ENCODE measurements around the gene DHX15.

The DHX15 gene

GRCh38 chr4:24615977-24616376, 31.6 kb upstream of the DHX15 start:
- H3K4me3 ChIP-seq (ENCODE audit: low read length): no peak overlapping the region
- no peak for TF ChIP-seq CTCF (conservative IDR thresholded peaks at IDR 0.05; ENCODE audit: low read length)
- DNase-seq (ENCODE audit: low read depth): no peak

- no peak for DNase-seq (ENCODE audit: low read depth)
- TF ChIP-seq CTCF (conservative IDR thresholded peaks at IDR 0.05; ENCODE audit: low read length): no peak
- H3K4me3 ChIP-seq (ENCODE audit: low read length): no peak overlapping the region
These were observed 30.5 kb upstream of the DHX15 start for GRCh38 chr4:24614881-24615280.

- H3K4me3 ChIP-seq (ENCODE audit: low read length): no peak overlapping the region
These were observed 29.1 kb upstream of the DHX15 start for GRCh38 chr4:24613502-24613901.

GRCh38 chr4:24611575-24611974, 27.2 kb upstream of the DHX15 start:
- TF ChIP-seq CTCF (conservative IDR thresholded peaks at IDR 0.05; ENCODE audit: low read length): no peak
- H3K4me3 ChIP-seq (ENCODE audit: low read length): no peak overlapping the region
- DNase-seq (ENCODE audit: low read depth): no peak

More at GRCh38 chr4:24613502-24613901, 29.1 kb upstream of the DHX15 start:
- TF ChIP-seq CTCF (conservative IDR thresholded peaks at IDR 0.05; ENCODE audit: low read length): no peak
- DNase-seq (ENCODE audit: low read depth): no peak

- H3K4me3 ChIP-seq (ENCODE audit: low read length): no peak overlapping the region
- TF ChIP-seq CTCF (conservative IDR thresholded peaks at IDR 0.05; ENCODE audit: low read length): no peak
- no peak for DNase-seq (ENCODE audit: low read depth)
These were observed 23.0 kb upstream of the DHX15 start for GRCh38 chr4:24607334-24607733.

- DNase-seq (ENCODE audit: low read depth): no peak
- TF ChIP-seq CTCF (conservative IDR thresholded peaks at IDR 0.05; ENCODE audit: low read length): no peak
- H3K4me3 ChIP-seq (ENCODE audit: low read length): no peak overlapping the region
These were observed 20.9 kb upstream of the DHX15 start for GRCh38 chr4:24605216-24605615.

- DNase-seq (ENCODE audit: low read depth): no peak
- H3K4me3 ChIP-seq (ENCODE audit: low read length): no peak overlapping the region
- TF ChIP-seq CTCF (conservative IDR thresholded peaks at IDR 0.05; ENCODE audit: low read length): no peak
These were observed 20.3 kb upstream of the DHX15 start for GRCh38 chr4:24604558-24605214.
